Measurements from ENCODE around the gene KRT2. TPM values are rescaled to one million over a fixed set of nuclear protein-coding genes. Genes with fewer than 3 reads are reported as not detected.

KRT2 gene
- total and polyA plus RNA-seq, 2 donors (not counting 3 experiments of a cell fraction or from before 2014, with no cell fraction given) = not detected

DNA sequence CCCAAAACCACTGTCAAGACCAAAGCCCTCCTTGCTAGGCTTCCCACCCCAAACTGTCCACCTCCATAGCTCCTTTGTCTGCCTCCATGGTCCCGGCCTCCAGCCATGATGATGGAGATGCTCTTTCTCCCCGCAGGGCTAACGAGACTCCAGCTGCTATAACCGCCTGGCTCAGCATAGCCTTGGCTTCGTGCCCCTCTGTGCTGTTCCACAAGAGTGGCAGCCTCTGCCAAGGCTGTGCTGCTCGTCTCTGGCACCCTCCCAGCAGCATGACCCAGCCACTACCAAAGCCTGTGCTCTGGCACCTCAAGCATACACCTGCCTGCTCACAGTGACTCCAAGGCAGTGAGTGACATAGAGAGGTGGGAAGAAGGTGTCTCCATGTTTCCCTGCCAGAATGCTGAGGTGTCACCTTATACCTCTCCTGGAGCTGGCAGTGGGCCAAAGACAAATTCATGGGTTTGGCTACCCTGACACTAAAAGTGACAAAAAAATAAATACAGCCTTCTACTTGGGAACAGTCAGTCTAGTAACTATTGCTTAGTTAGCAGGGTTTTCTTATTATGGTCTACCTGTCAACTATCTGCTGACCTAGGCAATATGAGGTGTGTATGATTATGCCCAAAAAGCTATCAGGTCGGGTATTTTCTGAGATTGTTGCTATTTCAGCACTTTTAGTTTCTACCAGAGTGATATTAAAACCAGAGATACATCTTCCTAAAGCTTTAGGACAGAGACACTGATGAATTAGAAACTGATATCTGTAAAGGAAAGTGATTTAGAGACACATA lies 17.6 kb downstream of the KRT2 start:
- ChIA-PET CTCF (no interaction called here), POLR2A (no interaction called here)
- dilution Hi-C loops (cut with MboI; ENCODE audit: extremely low pct_ligation_motif_present, low sequenced_read_pairs) = no loop called here
- H2AFZ ChIP-seq (ENCODE audit: low read depth, low read length) = no peak overlapping the region
- no peak overlapping the region for H3K4me2 ChIP-seq (ENCODE audit: insufficient read depth, low read length)
- H3K27ac ChIP-seq (ENCODE audit: insufficient read depth, low read depth, low read length) = no peak overlapping the region
- H3K79me2 ChIP-seq (ENCODE audit: control insufficient read depth, insufficient read depth, low read length) = no peaks in the 10 kb centered on the region
- H3K4me1 ChIP-seq (ENCODE audit: control insufficient read depth, extremely low read depth, insufficient read depth, low read length) = no peaks in the 10 kb centered on the region
- peaks cover 12 to 14% of the 10 kb centered on the region in 2 experiments for H3K27me3 ChIP-seq (ENCODE audit: control insufficient read depth in 2 of 2, insufficient read depth in 2 of 2, low read length in 2 of 2)
- no TSS peak for BruUV-seq (replicated peaks)
- H3K9me3 ChIP-seq (replicated peaks; ENCODE audit: control insufficient read depth, insufficient read depth, low read length) = no peaks in the 10 kb centered on the region
- no peak overlapping the region for H3K9ac ChIP-seq (replicated peaks; ENCODE audit: extremely low read depth, insufficient read depth, low read length)
- TF ChIP-seq POLR2AphosphoS5 (IDR thresholded peaks at IDR 0.05; ENCODE audit: insufficient read depth, low read depth, low read length) (no peak), JUN (IDR thresholded peaks at IDR 0.05; ENCODE audit: borderline replicate concordance, insufficient read depth, insufficient read length, low read depth) (no peak), MYC (IDR thresholded peaks at IDR 0.05; ENCODE audit: low read depth, low read length) (no peak), GATA2 (IDR thresholded peaks at IDR 0.05; ENCODE audit: insufficient read depth, insufficient read length, low read depth, low read length) (no peak), CTCF (IDR thresholded peaks at IDR 0.05; ENCODE audit: extremely low read depth in 1 of 2, insufficient read depth in 1 of 2, low read depth in 1 of 2, low read length in 2 of 2) (no peak), FOS (IDR thresholded peaks at IDR 0.05; ENCODE audit: borderline replicate concordance, insufficient read depth, low read length) (no peak), POLR2A (IDR thresholded peaks at IDR 0.05; ENCODE audit: low read depth, low read length) (no peak), EZH2 (IDR thresholded peaks at IDR 0.05; ENCODE audit: borderline replicate concordance, low read depth, low read length, severe bottlenecking) (no peak)
- TF ChIP-seq, protein P1, sequence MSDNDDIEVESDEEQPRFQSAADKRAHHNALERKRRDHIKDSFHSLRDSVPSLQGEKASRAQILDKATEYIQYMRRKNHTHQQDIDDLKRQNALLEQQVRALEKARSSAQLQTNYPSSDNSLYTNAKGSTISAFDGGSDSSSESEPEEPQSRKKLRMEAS (IDR thresholded peaks at IDR 0.05; ENCODE audit: insufficient read depth, insufficient read length) = no peak
- intact Hi-C loops (cut with micrococcal nuclease) = no loop called here
- H4K20me1 ChIP-seq (replicated peaks; ENCODE audit: control insufficient read depth, extremely low read depth, insufficient read depth, low read length) = no peaks in the 10 kb centered on the region
- no peaks in the 10 kb centered on the region for H3K36me3 ChIP-seq (ENCODE audit: control insufficient read depth in 2 of 2, extremely low read depth in 1 of 2, insufficient read depth in 2 of 2, low read length in 2 of 2)
- H3K4me3 ChIP-seq (replicated peaks in 1 of 3; ENCODE audit: insufficient read depth in 1 of 3, low read depth in 1 of 3, low read length in 3 of 3) = no peak overlapping the region
- FAIRE-seq = no peak
- DNase-seq (ENCODE audit: low read depth, low spot score) = no peak
- H3K9me1 ChIP-seq (replicated peaks; ENCODE audit: control insufficient read depth, extremely low read depth, insufficient read depth, low read length) = no peaks in the 10 kb centered on the region

Measured in endothelial cell of umbilical vein (primary cell).